Pancreas (tissue), 10 donors: ENCODE results near the gene TBC1D4. TPM values are rescaled to one million over a fixed set of nuclear protein-coding genes. Genes with fewer than 3 reads are reported as not detected.
A peak's percentile ranks its signal among the peaks of the same experiment; 100 is the strongest.

Experiments used
- ATAC-seq, 4 donors: fragments of 200-7000 bp; cut with Tn5 transposase; one replicate each; pipeline versions ENCODE4 v1.8.0 to v1.9.1; 2020; ENCODE audit warnings: mild to moderate bottlenecking in 4 of 4, moderate library complexity in 4 of 4
- DNase-seq, 6 donors: peaks; one replicate each; pipeline ENCODE4 v3.0.0-alpha.2; 2020
- FAIRE-seq: peaks from 2 replicates; lab custom pipeline; 2012; peaks lifted over from hg19 to GRCh38; lab: Jason Lieb, UNC
- H3K27ac ChIP-seq, 4 donors: fragments of 200-600 bp; sonication (generic); 1 replicate in 3 of 4; 2 replicates in 1 of 4; pipeline versions ENCODE4 v1.5.0 to v1.8.0; 2020
- H3K27me3 ChIP-seq, 4 donors: fragments of 200-600 bp; one replicate each; pipeline ENCODE4 v1.8.0; 2021
- H3K36me3 ChIP-seq, 3 donors: fragments of 200-600 bp; sonication (generic) in 1 of 3; one replicate each; pipeline versions ENCODE4 v1.5.0 to v1.8.0; 2020 to 2021
- H3K4me1 ChIP-seq, 3 donors: fragments of 200-600 bp; one replicate each; pipeline ENCODE4 v1.8.0; 2021
- H3K4me3 ChIP-seq, 4 donors: fragments of 200-600 bp; sonication (generic) in 2 of 4; one replicate each; pipeline versions ENCODE4 v1.5.0 to v1.8.0; 2020 to 2021
- H3K9me3 ChIP-seq, 4 donors: fragments of 200-600 bp; one replicate each; pipeline ENCODE4 v1.8.0; 2021
- WGBS, 2 donors: extraction: QIAGEN DNeasy Blood & Tissue Kit; methylation state at CpG; one replicate each; pipeline ENCODE4 v1.1.7; 2013; 5-methylcytosine and 5-hydroxymethylcytosine counted together
- intact Hi-C, 3 donors: fragments of 100-400 bp; cut with DNase I; formaldehyde crosslinking; loops; one replicate each; pipeline versions ENCODE4 v1.11.1 to v1.14.2; 2022
- polyA plus RNA-seq, 2 donors: library from polyadenylated mRNA; stranded (reverse); fragments of 200-250 nt; gene quantifications; one replicate each; pipeline ENCODE4 v1.2.3, GENCODE V29; 2013
- total RNA-seq, 6 donors: library from RNA; stranded (reverse); fragmentation: NEBNext Ultra II Directional in 4 of 6; extraction: Animal tissue kit (Norgen Biotek cat#: 25700) in 4 of 6; gene quantifications; one replicate each; pipeline versions ENCODE4 v1.2.1 to v1.2.4, GENCODE V29; 2021 to 2023
- TF ChIP-seq, protein P1 (sequence below), 4 donors: fragments of 200-600 bp; sonication (generic) in 3 of 4; IDR thresholded peaks; one replicate each; pipeline versions ENCODE4 v1.5.0 to v1.8.0; 2021; ENCODE audit warnings: antibody characterized with exemption in 4 of 4
- donor health status: healthy with polysubstance abuse.
- donor health status: DM: no; HTN: no; CAD: no; lungs with moderate emphysema.
- donor health status: DM: no; HTN: no; CAD: no.
- donor health status: control.
- donor health status: control.
- donor health status: Bipolar disorder and iron deficiency.
- donor health status: DM: yes; HTN: yes; CAD: no.
- donor health status: DM: no; HTN: no; CAD: no.
- donor health status: DM: no; HTN: no; CAD: no.
- donor health status: DM: yes; HTN: yes; CAD: no.

The TBC1D4 gene
- total and polyA plus RNA-seq, 8 donors, result 8.2 to 19.7 (median 10.5) TPM

DNA sequence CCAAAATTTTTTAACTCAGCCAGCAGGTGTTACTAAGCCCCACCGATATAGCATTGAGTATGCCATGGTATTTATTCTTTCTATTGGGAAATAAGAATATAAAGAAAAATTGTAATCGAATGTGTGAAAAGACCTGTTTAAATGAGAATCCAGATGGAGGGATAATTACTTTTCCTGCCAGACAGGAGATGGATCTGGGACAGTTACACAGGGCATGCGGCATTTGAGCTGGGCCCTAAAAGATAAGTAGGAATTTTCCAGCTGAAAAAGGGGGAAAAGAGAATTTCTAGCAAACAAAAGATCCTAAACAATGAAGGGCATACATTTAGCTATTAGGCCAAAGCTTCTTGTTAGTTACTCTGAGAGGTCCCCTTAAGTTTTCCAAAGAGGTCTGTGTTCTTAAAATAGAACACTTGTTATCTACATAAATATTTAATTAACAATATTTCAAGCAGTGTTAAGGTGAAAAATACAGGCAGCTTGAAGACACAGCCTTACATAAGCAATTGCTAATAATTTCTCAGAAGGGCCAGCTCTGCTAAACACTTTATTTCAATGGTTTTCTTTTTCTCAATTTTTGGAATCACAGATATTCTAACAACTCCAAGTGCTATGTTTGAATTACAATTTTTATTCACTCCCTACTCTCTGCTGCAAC lies 63.7 kb downstream of the TBC1D4 start:
- FAIRE-seq (no peak), DNase-seq (no peak), ATAC-seq (peak; percentile 23 to 64 (median 30))
- intact Hi-C loops, result no loop called here
- TF ChIP-seq, protein P1, sequence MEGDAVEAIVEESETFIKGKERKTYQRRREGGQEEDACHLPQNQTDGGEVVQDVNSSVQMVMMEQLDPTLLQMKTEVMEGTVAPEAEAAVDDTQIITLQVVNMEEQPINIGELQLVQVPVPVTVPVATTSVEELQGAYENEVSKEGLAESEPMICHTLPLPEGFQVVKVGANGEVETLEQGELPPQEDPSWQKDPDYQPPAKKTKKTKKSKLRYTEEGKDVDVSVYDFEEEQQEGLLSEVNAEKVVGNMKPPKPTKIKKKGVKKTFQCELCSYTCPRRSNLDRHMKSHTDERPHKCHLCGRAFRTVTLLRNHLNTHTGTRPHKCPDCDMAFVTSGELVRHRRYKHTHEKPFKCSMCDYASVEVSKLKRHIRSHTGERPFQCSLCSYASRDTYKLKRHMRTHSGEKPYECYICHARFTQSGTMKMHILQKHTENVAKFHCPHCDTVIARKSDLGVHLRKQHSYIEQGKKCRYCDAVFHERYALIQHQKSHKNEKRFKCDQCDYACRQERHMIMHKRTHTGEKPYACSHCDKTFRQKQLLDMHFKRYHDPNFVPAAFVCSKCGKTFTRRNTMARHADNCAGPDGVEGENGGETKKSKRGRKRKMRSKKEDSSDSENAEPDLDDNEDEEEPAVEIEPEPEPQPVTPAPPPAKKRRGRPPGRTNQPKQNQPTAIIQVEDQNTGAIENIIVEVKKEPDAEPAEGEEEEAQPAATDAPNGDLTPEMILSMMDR (IDR thresholded peaks at IDR 0.05), result no peak
- Histone ChIP-seq H3K27ac (peak overlapping the region in 2 of 4 donors; percentile 12 to 17), H3K4me3 (no peak overlapping the region), H3K4me1 (peaks cover 7 to 34% (median 30%) of the 10 kb centered on the region in 3 donors), H3K36me3 (no peaks in the 10 kb centered on the region), H3K9me3 (no peaks in the 10 kb centered on the region), H3K27me3 (no peaks in the 10 kb centered on the region)
- 19 to 30% methylated on average over 3 of the region's 3 CpGs for WGBS, 2 donors

DNA sequence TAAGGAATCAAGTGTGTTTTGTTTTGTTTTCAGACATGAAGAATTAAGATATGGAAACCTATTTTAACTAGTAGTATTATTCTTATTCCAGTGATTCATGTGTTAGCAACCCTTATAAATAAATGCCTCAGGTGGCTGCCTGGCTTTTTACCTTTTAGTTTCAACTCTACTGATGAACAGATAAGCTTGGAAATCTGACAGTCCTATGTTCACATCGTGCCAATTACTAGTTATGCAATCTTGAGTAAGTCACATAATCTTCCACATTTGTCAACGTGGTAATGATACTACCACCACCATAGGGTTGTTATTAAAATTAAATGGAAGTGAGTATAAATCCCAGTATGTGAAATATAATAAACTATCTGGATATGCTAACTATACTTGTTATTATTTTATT lies 64.3 kb downstream of the TBC1D4 start:
- Histone ChIP-seq H3K36me3 (no peaks in the 10 kb centered on the region), H3K4me3 (no peak overlapping the region), H3K9me3 (no peaks in the 10 kb centered on the region), H3K27me3 (no peaks in the 10 kb centered on the region), H3K27ac (peak overlapping the region in 1 of 4 donors; percentile 24), H3K4me1 (peaks cover 7 to 34% (median 25%) of the 10 kb centered on the region in 3 donors)
- FAIRE-seq, result no peak
- TF ChIP-seq, protein P1 (IDR thresholded peaks at IDR 0.05), result no peak
- ATAC-seq, result peak; percentile 47 to 77 (median 64)
- WGBS, 2 donors, result 6% methylated on average over 2 of the region's 2 CpGs
- intact Hi-C loops, result no loop called here
- no peak for DNase-seq

DNA sequence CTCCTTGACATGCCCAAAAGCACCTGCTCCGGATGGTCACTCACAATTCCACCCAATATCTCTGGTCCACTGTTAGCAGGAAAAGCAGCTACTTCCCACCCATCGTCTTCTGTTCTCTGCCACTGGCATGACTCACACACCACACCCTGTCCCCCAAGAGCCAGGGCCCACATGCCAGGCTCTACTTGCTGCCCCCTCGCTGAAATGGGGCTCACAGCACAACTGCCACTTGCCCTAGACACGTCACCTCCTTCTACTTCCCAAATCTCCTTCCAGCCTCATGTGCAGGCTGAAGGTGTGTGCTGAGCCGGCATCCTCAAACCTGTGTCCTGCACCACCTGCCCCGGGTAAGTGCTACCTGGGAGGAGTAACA lies 65.0 kb downstream of the TBC1D4 start:
- peak in 1 of 4 donors; percentile 13 for ATAC-seq
- Histone ChIP-seq H3K4me1 (peaks cover 7 to 34% (median 25%) of the 10 kb centered on the region in 3 donors), H3K9me3 (no peaks in the 10 kb centered on the region), H3K36me3 (no peaks in the 10 kb centered on the region), H3K27ac (peak overlapping the region in 1 of 4 donors; percentile 24), H3K4me3 (no peak overlapping the region), H3K27me3 (no peaks in the 10 kb centered on the region)
- intact Hi-C loops, result no loop called here
- WGBS, 2 donors, result 83 to 87% methylated on average over 6 of the region's 6 CpGs
- no peak for FAIRE-seq
- TF ChIP-seq, protein P1 (IDR thresholded peaks at IDR 0.05), result no peak
- DNase-seq, result no peak

DNA sequence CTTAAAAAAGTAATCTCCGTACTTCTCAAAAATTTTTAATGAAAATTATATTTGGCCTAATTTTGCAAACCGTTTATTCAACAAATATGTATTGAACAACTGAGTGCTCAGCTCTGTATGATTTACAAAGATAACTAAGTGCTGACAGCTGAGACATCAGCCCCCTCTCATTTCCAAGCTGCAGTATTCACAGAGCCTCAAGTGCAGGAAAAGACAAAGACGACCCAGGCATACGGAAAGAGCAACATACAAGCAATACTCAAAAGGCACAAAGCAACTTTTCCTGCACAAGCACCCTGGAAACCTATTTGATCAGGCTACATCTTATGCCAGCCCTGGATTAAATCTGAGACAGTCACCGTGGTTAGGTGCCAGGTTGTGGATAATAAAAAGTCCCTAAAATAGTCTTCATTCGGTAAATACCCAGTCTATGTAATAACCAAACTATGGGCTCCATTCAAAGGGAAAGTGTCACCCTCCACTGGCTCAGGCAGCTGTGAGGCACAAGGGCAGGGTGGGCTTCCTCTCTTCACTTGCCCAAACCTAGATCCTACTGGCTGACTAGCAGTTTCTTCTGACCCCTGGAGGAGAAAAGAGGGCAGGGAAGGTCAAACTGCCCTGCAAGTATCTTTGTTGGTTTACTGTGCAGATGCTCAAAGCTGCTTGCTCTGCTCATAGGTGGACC lies 65.5 kb downstream of the TBC1D4 start:
- Histone ChIP-seq H3K4me3 (no peak overlapping the region), H3K36me3 (no peaks in the 10 kb centered on the region), H3K27ac (peak overlapping the region in 1 of 4 donors; percentile 24), H3K4me1 (peaks cover 7 to 34% (median 25%) of the 10 kb centered on the region in 3 donors), H3K9me3 (no peaks in the 10 kb centered on the region), H3K27me3 (no peaks in the 10 kb centered on the region)
- WGBS, 2 donors, result 30 to 35% methylated on average over 6 of the region's 6 CpGs
- TF ChIP-seq, protein P1 (IDR thresholded peaks at IDR 0.05), result no peak
- ATAC-seq, result no peak
- intact Hi-C loops, result no loop called here
- no peak for FAIRE-seq
- DNase-seq, result no peak

DNA sequence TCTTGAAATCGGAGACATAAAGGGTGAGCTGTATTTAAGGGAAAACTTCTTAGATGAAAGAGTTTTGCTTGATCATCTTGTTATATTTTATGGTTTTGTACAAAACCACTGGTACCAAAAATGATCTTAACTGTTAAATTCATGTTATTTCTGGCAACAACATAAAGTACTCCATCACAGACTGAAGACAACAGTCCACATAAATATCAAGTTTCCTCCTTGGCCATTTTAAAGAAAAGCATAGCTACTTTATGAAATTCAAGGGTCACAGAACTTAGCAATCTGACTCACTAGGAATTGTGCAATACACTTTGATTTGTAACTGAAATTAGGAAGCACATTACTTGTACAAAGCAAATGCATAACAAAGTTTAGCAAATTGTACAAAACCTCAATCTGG lies 66.3 kb downstream of the TBC1D4 start:
- TF ChIP-seq, protein P1 (IDR thresholded peaks at IDR 0.05), result no peak
- intact Hi-C loops, result no loop called here
- H3K9me3 ChIP-seq, result no peaks in the 10 kb centered on the region
- 92 to 96% methylated on average over 1 of the region's 1 CpG for WGBS, 2 donors
- peaks cover 7 to 34% (median 25%) of the 10 kb centered on the region in 3 donors for H3K4me1 ChIP-seq
- no peak for DNase-seq
- H3K27me3 ChIP-seq, result no peaks in the 10 kb centered on the region
- peak in 2 of 4 donors; percentile 13 to 34 for ATAC-seq
- no peaks in the 10 kb centered on the region for H3K36me3 ChIP-seq
- H3K4me3 ChIP-seq, result no peak overlapping the region
- FAIRE-seq, result no peak
- no peak overlapping the region for H3K27ac ChIP-seq
